ENCODE data around the gene TBKBP1. TPM values are rescaled to one million over a fixed set of nuclear protein-coding genes. Genes with fewer than 3 reads are reported as not detected.

The TBKBP1 gene
- total RNA-seq, 2 experiments from 2014 or later = 21.8 to 23.1 TPM

- Mint-ChIP-seq H3K4me3 (no peak overlapping the region), H3K27ac (peak overlapping the region; percentile 35), H3K9me3 (ENCODE audit: low read depth) (no peaks in the 10 kb centered on the region), H3K36me3 (ENCODE audit: low read depth) (peaks cover 40% of the 10 kb centered on the region), H3K27me3 (no peaks in the 10 kb centered on the region), H3K4me1 (peaks cover 78% of the 10 kb centered on the region)
- intact Hi-C loops (cut with DNase I, micrococcal nuclease) = loop anchor here (1.0 to 5.0 kb wide), 8 partner anchors 18 to 104 kb away; partner anchors contain the start of gene TBX21 (in 2 of the 2)
- DNase-seq (peak; percentile 91), ATAC-seq (peak; percentile 37)
- CTCF ChIA-PET = interaction anchor here (0.6 to 7.1 kb wide), 31 partner anchors 8 to 744 kb away, joined by 3 to 117 read pairs (median 4); partner anchors contain the start of gene TBX21
- POLR2A ChIA-PET = interaction anchor here (0.6 to 1.0 kb wide), 3 partner anchors 10 to 38 kb away, joined by 3 read pairs; no protein-coding TSS in a partner anchor
Measured at GRCh38 chr17:47698749-47699535, 5.0 kb downstream of the TBKBP1 start.

DNA sequence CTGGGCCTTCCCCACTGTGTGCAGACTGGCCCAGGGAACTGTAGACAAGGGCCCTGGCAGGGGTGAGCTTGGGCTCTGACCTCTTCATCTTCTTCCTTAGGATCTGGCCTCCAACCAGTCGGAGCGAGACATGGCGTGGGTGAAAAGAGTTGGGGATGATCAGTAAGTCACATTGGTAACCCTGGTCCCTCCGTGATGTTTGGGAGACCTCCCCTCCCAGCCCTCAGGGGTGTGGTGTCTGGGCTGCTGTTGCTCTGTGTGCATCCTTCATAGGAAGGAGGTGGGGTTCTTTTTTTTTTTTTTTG is 5.5 kb downstream of the TBKBP1 start:
- Mint-ChIP-seq H3K9me3 (ENCODE audit: low read depth) (no peaks in the 10 kb centered on the region), H3K27me3 (no peaks in the 10 kb centered on the region), H3K27ac (peak overlapping the region; percentile 72), H3K4me1 (peaks cover 84% of the 10 kb centered on the region), H3K36me3 (ENCODE audit: low read depth) (peaks cover 41% of the 10 kb centered on the region), H3K4me3 (no peak overlapping the region)
- intact Hi-C loops (cut with DNase I, micrococcal nuclease) = loop anchor here (1.0 to 5.0 kb wide), 6 partner anchors 18 to 103 kb away; partner anchors contain the start of gene TBX21 (in 1 of the 2)
- no peak for DNase-seq
- POLR2A ChIA-PET = interaction anchor here (0.6 to 1.0 kb wide), 3 partner anchors 10 to 38 kb away, joined by 3 read pairs; no protein-coding TSS in a partner anchor
- CTCF ChIA-PET = interaction anchor here (0.6 to 7.1 kb wide), 30 partner anchors 7 to 744 kb away, joined by 3 to 117 read pairs (median 4); partner anchors contain the start of gene TBX21
- ATAC-seq = no peak

GRCh38 chr17:47700471-47701449 is 6.8 kb downstream of the TBKBP1 start:
- intact Hi-C loops (cut with DNase I, micrococcal nuclease) = no loop called here
- Mint-ChIP-seq H3K27me3 (no peaks in the 10 kb centered on the region), H3K4me3 (peak overlapping the region; percentile 51), H3K4me1 (peaks cover 88% of the 10 kb centered on the region), H3K27ac (peak overlapping the region; percentile 80), H3K36me3 (ENCODE audit: low read depth) (peaks cover 44% of the 10 kb centered on the region), H3K9me3 (ENCODE audit: low read depth) (no peaks in the 10 kb centered on the region)
- CTCF ChIA-PET = interaction anchor here (0.5 to 7.1 kb wide), 13 partner anchors 9 to 127 kb away, joined by 3 to 117 read pairs (median 3); partner anchors contain the start of gene TBX21
- ATAC-seq (peak; percentile 10), DNase-seq (peak; percentile 32)
- POLR2A ChIA-PET = interaction anchor here (0.6 to 1.5 kb wide), 8 partner anchors 14 to 1557 kb away, joined by 3 to 6 read pairs (median 3); partner anchors contain the start of genes KPNB1 and TBX21

DNA sequence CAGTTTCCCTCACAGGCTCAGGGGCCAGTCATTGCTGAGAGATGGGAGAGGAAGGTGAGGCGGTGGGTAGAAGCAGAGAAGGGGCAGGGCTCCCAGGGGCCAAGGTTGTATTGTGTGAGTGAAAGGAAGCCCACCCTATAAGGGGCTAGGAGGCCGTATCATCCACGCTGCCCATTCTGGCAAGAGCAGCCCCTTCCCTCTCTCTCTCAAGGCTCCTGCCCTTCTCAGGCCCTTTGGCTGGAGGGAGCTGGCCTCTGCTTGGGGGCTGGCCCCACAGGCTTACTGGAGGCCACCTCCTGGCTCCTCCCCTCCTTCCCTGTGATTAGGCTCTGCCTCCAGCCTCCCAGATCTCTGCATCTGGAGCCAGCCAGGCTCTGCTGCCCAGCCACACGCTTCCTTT is 7.6 kb downstream of the TBKBP1 start:
- peak overlapping the region; percentile 70 for H3K4me3 Mint-ChIP-seq
- intact Hi-C loops (cut with DNase I, micrococcal nuclease) = no loop called here
- CTCF ChIA-PET = interaction anchor here (0.9 to 7.1 kb wide), 7 partner anchors 8 to 74 kb away, joined by 3 to 117 read pairs (median 5); partner anchors contain the start of gene TBX21

GRCh38 chr17:47702391-47702995 is 8.5 kb downstream of the TBKBP1 start:
- peak overlapping the region; percentile 84 for H3K27ac Mint-ChIP-seq
- H3K27me3 Mint-ChIP-seq = no peaks in the 10 kb centered on the region
- peaks cover 40% of the 10 kb centered on the region for H3K36me3 Mint-ChIP-seq (ENCODE audit: low read depth)
- H3K4me3 Mint-ChIP-seq = peak overlapping the region; percentile 70
- intact Hi-C loops (cut with DNase I, micrococcal nuclease) = no loop called here
- no peaks in the 10 kb centered on the region for H3K9me3 Mint-ChIP-seq (ENCODE audit: low read depth)
- DNase-seq = no peak
- ChIA-PET CTCF (interaction anchor here (4.0 to 7.1 kb wide), 3 partner anchors 14 to 37 kb away, joined by 15 to 117 read pairs (median 112); partner anchors contain the start of gene TBX21), POLR2A (interaction anchor here (0.7 kb wide), 1 partner anchor 272 kb away, joined by 3 read pairs; no protein-coding TSS in a partner anchor)
- H3K4me1 Mint-ChIP-seq = peaks cover 88% of the 10 kb centered on the region
- no peak for ATAC-seq

More for the DNA sequence above, 7.6 kb downstream of the TBKBP1 start:
- DNase-seq (no peak), ATAC-seq (no peak)
- Mint-ChIP-seq H3K27ac (peak overlapping the region; percentile 84), H3K9me3 (ENCODE audit: low read depth) (no peaks in the 10 kb centered on the region), H3K36me3 (ENCODE audit: low read depth) (peaks cover 38% of the 10 kb centered on the region), H3K27me3 (no peaks in the 10 kb centered on the region), H3K4me1 (peaks cover 88% of the 10 kb centered on the region)
- POLR2A ChIA-PET = interaction anchor here (0.6 to 1.5 kb wide), 5 partner anchors 14 to 1558 kb away, joined by 3 to 6 read pairs (median 4); partner anchors contain the start of gene TBX21

DNA sequence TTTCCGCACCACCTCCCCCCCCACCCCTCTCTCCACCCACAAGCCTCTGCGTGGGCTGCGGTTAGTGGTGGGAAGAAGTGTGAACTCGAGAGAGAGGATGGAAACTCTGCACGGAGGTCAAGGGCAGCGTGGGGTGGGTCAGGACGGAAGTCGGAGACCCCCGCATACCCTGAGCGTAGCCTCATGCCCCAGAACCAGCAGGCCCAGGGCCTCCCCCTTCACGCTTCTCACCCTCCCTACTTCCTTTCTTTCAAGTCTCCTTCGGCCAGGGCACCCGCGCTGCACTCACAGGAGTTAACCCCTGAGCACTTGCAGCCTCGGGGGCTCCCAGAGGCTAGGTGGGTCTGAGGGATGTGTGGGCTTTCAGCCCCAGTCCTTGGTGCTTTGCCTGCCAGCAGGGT is 9.2 kb downstream of the TBKBP1 start:
- Mint-ChIP-seq H3K36me3 (ENCODE audit: low read depth) (peaks cover 47% of the 10 kb centered on the region), H3K9me3 (ENCODE audit: low read depth) (no peaks in the 10 kb centered on the region), H3K4me3 (peak overlapping the region; percentile 70), H3K4me1 (peaks cover 88% of the 10 kb centered on the region), H3K27me3 (no peaks in the 10 kb centered on the region), H3K27ac (peak overlapping the region; percentile 99)
- POLR2A ChIA-PET = no interaction called here
- intact Hi-C loops (cut with DNase I, micrococcal nuclease) = no loop called here
- no peak for ATAC-seq
- CTCF ChIA-PET = interaction anchor here (2.0 to 7.1 kb wide), 2 partner anchors 13 to 29 kb away, joined by 12 to 117 read pairs; partner anchors contain the start of gene TBX21
- DNase-seq = peak; percentile 68

- no peaks in the 10 kb centered on the region for H3K9me3 Mint-ChIP-seq (ENCODE audit: low read depth)
- peak overlapping the region; percentile 70 for H3K4me3 Mint-ChIP-seq
- no peaks in the 10 kb centered on the region for H3K27me3 Mint-ChIP-seq
- H3K36me3 Mint-ChIP-seq (ENCODE audit: low read depth) = peaks cover 47% of the 10 kb centered on the region
- CTCF ChIA-PET = interaction anchor here (0.6 to 2.0 kb wide), 4 partner anchors 15 to 87 kb away, joined by 3 to 19 read pairs (median 8); partner anchors contain the start of gene TBX21
- no peak for DNase-seq
- H3K27ac Mint-ChIP-seq = peak overlapping the region; percentile 99
- ATAC-seq = no peak
- intact Hi-C loops (cut with DNase I, micrococcal nuclease) = no loop called here
- peaks cover 83% of the 10 kb centered on the region for H3K4me1 Mint-ChIP-seq
- POLR2A ChIA-PET = interaction anchor here (1.3 kb wide), 1 partner anchor 16 kb away, joined by 4 read pairs; no protein-coding TSS in a partner anchor
Measured at GRCh38 chr17:47703671-47704070, 9.7 kb downstream of the TBKBP1 start.

- H3K36me3 Mint-ChIP-seq (ENCODE audit: low read depth) = peaks cover 45% of the 10 kb centered on the region
- peak overlapping the region; percentile 70 for H3K4me3 Mint-ChIP-seq
- POLR2A ChIA-PET = interaction anchor here (0.6 to 1.3 kb wide), 3 partner anchors 15 to 20 kb away, joined by 3 to 4 read pairs (median 4); no protein-coding TSS in a partner anchor
- no peak for ATAC-seq
- DNase-seq = no peak
- H3K9me3 Mint-ChIP-seq (ENCODE audit: low read depth) = no peaks in the 10 kb centered on the region
- CTCF ChIA-PET = interaction anchor here (0.6 to 2.0 kb wide), 7 partner anchors 14 to 127 kb away, joined by 3 to 19 read pairs (median 5); partner anchors contain the start of genes KPNB1, LRRC46, MRPL10 and TBX21
- intact Hi-C loops (cut with DNase I, micrococcal nuclease) = no loop called here
- peaks cover 79% of the 10 kb centered on the region for H3K4me1 Mint-ChIP-seq
- no peaks in the 10 kb centered on the region for H3K27me3 Mint-ChIP-seq
- peak overlapping the region; percentile 99 for H3K27ac Mint-ChIP-seq
Measured at GRCh38 chr17:47704116-47704515, 10.2 kb downstream of the TBKBP1 start.

GRCh38 chr17:47704736-47705135 is 10.8 kb downstream of the TBKBP1 start:
- Mint-ChIP-seq H3K4me3 (peak overlapping the region; percentile 70), H3K27me3 (no peaks in the 10 kb centered on the region), H3K36me3 (ENCODE audit: low read depth) (peaks cover 47% of the 10 kb centered on the region), H3K4me1 (peaks cover 75% of the 10 kb centered on the region), H3K9me3 (ENCODE audit: low read depth) (no peaks in the 10 kb centered on the region), H3K27ac (peak overlapping the region; percentile 99)
- ATAC-seq (no peak), DNase-seq (no peak)
- intact Hi-C loops (cut with DNase I, micrococcal nuclease) = loop anchor here (1.0 kb wide), 3 partner anchors 10 to 29 kb away; partner anchors contain the start of genes TBKBP1 (in 1 of the 2) and TBX21 (in 1 of the 2)
- POLR2A ChIA-PET = interaction anchor here (0.6 to 1.3 kb wide), 3 partner anchors 15 to 19 kb away, joined by 3 to 4 read pairs (median 4); no protein-coding TSS in a partner anchor
- CTCF ChIA-PET = interaction anchor here (0.7 to 2.0 kb wide), 6 partner anchors 14 to 127 kb away, joined by 3 to 19 read pairs (median 5); partner anchors contain the start of genes KPNB1, LRRC46, MRPL10 and TBX21

All from activated CD4-positive, alpha-beta T cell treated with anti-CD3 and anti-CD28 coated beads for 36 hours (primary cell).